GM12878 (cell line): ENCODE measurements around the gene CHST8.

ENCODE experiments used
- EGR1 ChIP-seq, 2 experiments: IDR thresholded peaks; 1 replicate in 1 of 2; 2 replicates in 1 of 2; pipeline ENCODE4 v1.6.1; 2011 to 2012; ENCODE audit warnings: low read depth in 2 of 2, low read length in 2 of 2, borderline replicate concordance in 1 of 2, mild to moderate bottlenecking in 1 of 2, moderate library complexity in 1 of 2
- EP300 ChIP-seq, 2 experiments: fragments of 150-350 bp in 1 of 2; IDR thresholded peaks; 2 replicates each; pipeline ENCODE4 v1.6.1; 2011 to 2012; ENCODE audit warnings: low read depth in 2 of 2, low read length in 2 of 2, borderline replicate concordance in 1 of 2, improper control_type of control experiment in 1 of 2, inconsistent platforms in 1 of 2; ENCODE audit not compliant: control insufficient read depth in 1 of 2
- MXI1 ChIP-seq: fragments of 150-350 bp; IDR thresholded peaks from 2 replicates; pipeline ENCODE4 v1.6.1; 2011; ENCODE audit warnings: low read depth, mild to moderate bottlenecking, inconsistent platforms, low read length, improper control_type of control experiment
- MYC ChIP-seq: IDR thresholded peaks from 2 replicates; pipeline ENCODE4 v1.6.1; 2011; ENCODE audit warnings: mild to moderate bottlenecking, low read length, moderate library complexity, inconsistent platforms; ENCODE audit not compliant: insufficient read depth, insufficient replicate concordance, insufficient read length, severe bottlenecking
- RAD21 ChIP-seq: IDR thresholded peaks from 2 replicates; pipeline ENCODE4 v1.6.1; 2011; ENCODE audit warnings: mild to moderate bottlenecking, low read depth, low read length, moderate library complexity; ENCODE audit not compliant: insufficient read depth
- SRF ChIP-seq, 2 experiments: IDR thresholded peaks; 2 replicates each; pipeline ENCODE4 v1.6.1; 2011; ENCODE audit warnings: low read depth in 2 of 2, low read length in 2 of 2, mild to moderate bottlenecking in 1 of 2, moderate library complexity in 1 of 2
- YY1 ChIP-seq: IDR thresholded peaks from 2 replicates; pipeline ENCODE4 v1.6.1; 2011; ENCODE audit warnings: low read depth, mild to moderate bottlenecking, low read length
- ZBTB11 ChIP-seq: fragments of 450-650 bp; formaldehyde crosslinking; IDR thresholded peaks from 2 replicates; pipeline ENCODE4 v1.5.0; 2022; ENCODE audit warnings: mild to moderate bottlenecking, missing genetic modification characterization
- TF ChIP-seq, protein P1 (sequence below): IDR thresholded peaks from 2 replicates; pipeline ENCODE4 v1.6.1; 2011; ENCODE audit warnings: borderline replicate concordance, low read depth, mild to moderate bottlenecking, moderate library complexity, low read length; ENCODE audit not compliant: insufficient read depth, poor library complexity, severe bottlenecking
- TF ChIP-seq, protein P2 (sequence below), 3 experiments: IDR thresholded peaks in 2 of 3; conservative IDR thresholded peaks in 1 of 3; 2 replicates each; pipeline ENCODE4 v1.5.1; 2011; ENCODE audit warnings: low read depth in 3 of 3, low read length in 3 of 3, mild to moderate bottlenecking in 3 of 3, control low read depth in 2 of 3, moderate library complexity in 2 of 3, inconsistent platforms in 1 of 3, mixed read lengths in 1 of 3; ENCODE audit not compliant: control insufficient read depth in 2 of 3, insufficient read depth in 1 of 3; ENCODE audit errors: extremely low read depth in 1 of 3
- TF ChIP-seq, protein P3 (sequence below): IDR thresholded peaks from 2 replicates; pipeline ENCODE4 v1.6.1; 2012; ENCODE audit warnings: low read length, inconsistent platforms

DNA sequence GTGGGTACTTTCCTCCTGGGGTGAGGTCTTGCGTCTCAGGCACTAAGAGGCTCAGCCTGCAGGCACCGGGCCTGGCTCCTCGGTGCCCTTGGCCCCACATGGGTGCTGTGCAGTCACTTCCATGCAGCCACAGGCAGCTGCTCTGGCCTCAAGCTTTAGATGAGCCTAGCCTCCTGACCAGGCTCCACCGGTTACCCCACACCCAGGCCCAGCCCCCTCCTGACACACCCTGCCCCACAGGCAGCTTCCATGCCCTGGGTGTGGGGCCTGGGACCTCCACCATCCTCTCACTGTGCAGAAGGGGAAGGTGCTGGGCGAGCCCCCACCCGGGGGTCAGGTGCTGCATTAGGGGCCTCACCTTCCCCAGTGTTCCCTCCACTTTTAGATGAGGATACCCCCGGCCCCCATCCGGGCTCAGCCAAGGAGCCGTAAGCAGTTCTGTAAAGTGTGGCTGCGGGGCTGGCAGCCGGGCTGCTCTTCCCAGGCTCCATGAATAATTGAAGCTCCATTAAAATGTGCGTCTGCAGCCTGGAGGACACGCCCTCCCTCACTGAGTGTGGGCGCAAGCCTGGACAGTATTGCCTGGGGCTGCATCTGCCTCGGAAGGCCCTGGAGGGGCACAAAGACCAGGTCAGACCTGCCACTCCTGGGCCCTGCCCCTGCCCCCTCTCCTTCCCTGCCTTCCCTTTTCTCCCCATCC is 102.4 kb downstream of the CHST8 start:
- TF ChIP-seq, protein P1, sequence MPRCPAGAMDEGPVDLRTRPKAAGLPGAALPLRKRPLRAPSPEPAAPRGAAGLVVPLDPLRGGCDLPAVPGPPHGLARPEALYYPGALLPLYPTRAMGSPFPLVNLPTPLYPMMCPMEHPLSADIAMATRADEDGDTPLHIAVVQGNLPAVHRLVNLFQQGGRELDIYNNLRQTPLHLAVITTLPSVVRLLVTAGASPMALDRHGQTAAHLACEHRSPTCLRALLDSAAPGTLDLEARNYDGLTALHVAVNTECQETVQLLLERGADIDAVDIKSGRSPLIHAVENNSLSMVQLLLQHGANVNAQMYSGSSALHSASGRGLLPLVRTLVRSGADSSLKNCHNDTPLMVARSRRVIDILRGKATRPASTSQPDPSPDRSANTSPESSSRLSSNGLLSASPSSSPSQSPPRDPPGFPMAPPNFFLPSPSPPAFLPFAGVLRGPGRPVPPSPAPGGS: no peak
- TF ChIP-seq SRF (IDR thresholded peaks at IDR 0.05; ENCODE audit: low read depth in 2 of 2, low read length in 2 of 2) (no peak), RAD21 (no peak), YY1 (no peak), MXI1 (no peak), EGR1 (IDR thresholded peaks at IDR 0.05; ENCODE audit: borderline replicate concordance in 1 of 2, low read depth in 2 of 2, low read length in 2 of 2) (no peak), ZBTB11 (no peak), EP300 (IDR thresholded peaks at IDR 0.05; ENCODE audit: borderline replicate concordance in 1 of 2, control insufficient read depth in 1 of 2, low read depth in 2 of 2, low read length in 2 of 2) (no peak), MYC (no peak)
- TF ChIP-seq, protein P2, sequence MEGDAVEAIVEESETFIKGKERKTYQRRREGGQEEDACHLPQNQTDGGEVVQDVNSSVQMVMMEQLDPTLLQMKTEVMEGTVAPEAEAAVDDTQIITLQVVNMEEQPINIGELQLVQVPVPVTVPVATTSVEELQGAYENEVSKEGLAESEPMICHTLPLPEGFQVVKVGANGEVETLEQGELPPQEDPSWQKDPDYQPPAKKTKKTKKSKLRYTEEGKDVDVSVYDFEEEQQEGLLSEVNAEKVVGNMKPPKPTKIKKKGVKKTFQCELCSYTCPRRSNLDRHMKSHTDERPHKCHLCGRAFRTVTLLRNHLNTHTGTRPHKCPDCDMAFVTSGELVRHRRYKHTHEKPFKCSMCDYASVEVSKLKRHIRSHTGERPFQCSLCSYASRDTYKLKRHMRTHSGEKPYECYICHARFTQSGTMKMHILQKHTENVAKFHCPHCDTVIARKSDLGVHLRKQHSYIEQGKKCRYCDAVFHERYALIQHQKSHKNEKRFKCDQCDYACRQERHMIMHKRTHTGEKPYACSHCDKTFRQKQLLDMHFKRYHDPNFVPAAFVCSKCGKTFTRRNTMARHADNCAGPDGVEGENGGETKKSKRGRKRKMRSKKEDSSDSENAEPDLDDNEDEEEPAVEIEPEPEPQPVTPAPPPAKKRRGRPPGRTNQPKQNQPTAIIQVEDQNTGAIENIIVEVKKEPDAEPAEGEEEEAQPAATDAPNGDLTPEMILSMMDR (IDR thresholded peaks at IDR 0.05 in 2 of 3, conservative IDR thresholded peaks at IDR 0.05 in 1 of 3; ENCODE audit: control insufficient read depth in 2 of 3, extremely low read depth in 1 of 3, insufficient read depth in 1 of 3, low read depth in 3 of 3, low read length in 3 of 3): no peak
- TF ChIP-seq, protein P3, sequence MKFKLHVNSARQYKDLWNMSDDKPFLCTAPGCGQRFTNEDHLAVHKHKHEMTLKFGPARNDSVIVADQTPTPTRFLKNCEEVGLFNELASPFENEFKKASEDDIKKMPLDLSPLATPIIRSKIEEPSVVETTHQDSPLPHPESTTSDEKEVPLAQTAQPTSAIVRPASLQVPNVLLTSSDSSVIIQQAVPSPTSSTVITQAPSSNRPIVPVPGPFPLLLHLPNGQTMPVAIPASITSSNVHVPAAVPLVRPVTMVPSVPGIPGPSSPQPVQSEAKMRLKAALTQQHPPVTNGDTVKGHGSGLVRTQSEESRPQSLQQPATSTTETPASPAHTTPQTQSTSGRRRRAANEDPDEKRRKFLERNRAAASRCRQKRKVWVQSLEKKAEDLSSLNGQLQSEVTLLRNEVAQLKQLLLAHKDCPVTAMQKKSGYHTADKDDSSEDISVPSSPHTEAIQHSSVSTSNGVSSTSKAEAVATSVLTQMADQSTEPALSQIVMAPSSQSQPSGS: no peak
